ENCODE measurements around the gene GPSM1.

DNA sequence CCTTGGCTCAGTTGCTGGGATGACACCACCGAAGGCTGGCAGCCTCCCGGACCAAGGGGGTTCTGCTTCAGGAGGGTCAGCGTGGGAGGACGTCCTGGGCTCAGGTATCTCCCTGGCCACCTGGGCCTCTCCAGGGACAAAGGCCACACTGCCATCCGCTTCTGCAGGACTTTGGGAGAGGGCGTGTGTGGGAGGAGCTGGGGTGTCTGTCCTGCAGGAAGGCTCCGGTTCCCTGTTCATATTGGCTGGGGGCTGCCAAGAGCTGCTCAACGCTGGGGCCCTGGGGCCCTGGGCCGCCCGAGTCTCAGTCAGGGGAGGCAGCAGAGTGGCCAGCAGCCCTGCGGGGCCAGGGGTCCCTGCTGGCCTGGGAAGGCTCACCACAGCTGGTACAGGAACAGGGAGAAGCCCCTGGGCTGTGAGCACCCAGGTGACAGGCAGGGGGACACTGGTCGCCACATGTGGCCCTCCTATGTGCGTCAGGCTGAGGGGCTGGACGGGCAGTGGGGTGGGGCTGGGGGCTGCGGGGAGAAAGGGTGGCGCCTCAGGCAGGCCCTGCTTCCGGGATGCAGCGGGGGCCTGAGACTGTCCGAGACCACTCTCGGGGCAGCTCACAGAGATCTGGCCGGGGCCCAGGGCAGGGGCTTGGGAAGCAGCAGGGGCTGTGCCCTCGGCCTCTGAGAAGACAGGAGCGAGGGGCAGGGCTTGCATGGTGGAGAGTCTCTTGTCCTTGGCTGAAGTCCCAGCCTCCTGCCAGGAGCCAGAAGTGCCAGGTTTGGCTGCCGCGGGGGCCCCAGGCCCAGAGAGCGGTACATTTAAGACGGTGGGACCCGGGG, 51.0 kb downstream of the GPSM1 start:
- TF ChIP-seq ZNF384 (IDR thresholded peaks at IDR 0.05) (no peak), ELF4 (IDR thresholded peaks at IDR 0.05) (no peak), BHLHE40 (IDR thresholded peaks at IDR 0.05; ENCODE audit: borderline replicate concordance) (no peak), SP1 (IDR thresholded peaks at IDR 0.05) (no peak), SUZ12 (IDR thresholded peaks at IDR 0.05) (no peak), CTBP1 (IDR thresholded peaks at IDR 0.05; ENCODE audit: borderline replicate concordance) (no peak), L3MBTL2 (conservative IDR thresholded peaks at IDR 0.05) (no peak), TARDBP (IDR thresholded peaks at IDR 0.05) (no peak), LEF1 (IDR thresholded peaks at IDR 0.05; ENCODE audit: borderline replicate concordance) (no peak), FOXM1 (IDR thresholded peaks at IDR 0.05; ENCODE audit: borderline replicate concordance) (no peak)
- TF ChIP-seq, protein P1, sequence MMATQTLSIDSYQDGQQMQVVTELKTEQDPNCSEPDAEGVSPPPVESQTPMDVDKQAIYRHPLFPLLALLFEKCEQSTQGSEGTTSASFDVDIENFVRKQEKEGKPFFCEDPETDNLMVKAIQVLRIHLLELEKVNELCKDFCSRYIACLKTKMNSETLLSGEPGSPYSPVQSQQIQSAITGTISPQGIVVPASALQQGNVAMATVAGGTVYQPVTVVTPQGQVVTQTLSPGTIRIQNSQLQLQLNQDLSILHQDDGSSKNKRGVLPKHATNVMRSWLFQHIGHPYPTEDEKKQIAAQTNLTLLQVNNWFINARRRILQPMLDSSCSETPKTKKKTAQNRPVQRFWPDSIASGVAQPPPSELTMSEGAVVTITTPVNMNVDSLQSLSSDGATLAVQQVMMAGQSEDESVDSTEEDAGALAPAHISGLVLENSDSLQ (IDR thresholded peaks at IDR 0.05): no peak

Data from HEK293T (cell line).